GM12878 (cell line): ENCODE data around the gene C19orf12. TPM values are rescaled to one million over a fixed set of nuclear protein-coding genes. Genes with fewer than 3 reads are reported as not detected.

Experiments used
- ATAC-seq: fragments of 200-7000 bp; cut with Tn5 transposase; 3 replicates; pipeline ENCODE4 v1.9.1; 2020; ENCODE audit warnings: mild to moderate bottlenecking, moderate library complexity
- BruUV-seq: library from RNA; stranded (reverse); fragments of 400-500 nt; replicated peaks from 2 replicates; lab custom pipeline; 2021; lab: Mats Ljungman, UMichigan
- CTCF ChIA-PET: fragments of 300-600 bp; sonication (Branson Sonifier 250); formaldehyde crosslinking; extraction: SDS; loops from one replicate; lab custom pipeline; 2021; ENCODE audit warnings: inconsistent platforms; lab: Yijun Ruan, JAX
- POLR2A ChIA-PET: fragments of 350-600 bp; formaldehyde crosslinking; extraction: SDS; loops from one replicate; lab custom pipeline; 2021; ENCODE audit warnings: inconsistent platforms; lab: Charles Lee
- RAD21 ChIA-PET: fragments of 300-600 bp; sonication (Branson Sonifier 250); formaldehyde crosslinking; loops from one replicate; lab custom pipeline; 2023; ENCODE audit warnings: antibody characterized with exemption; ENCODE audit not compliant: unreplicated experiment; lab: Charles Lee
- SMC1A ChIA-PET: fragments of 300-600 bp; sonication (Branson Sonifier 250); formaldehyde crosslinking; loops from one replicate; lab custom pipeline; 2023; ENCODE audit not compliant: unreplicated experiment, uncharacterized antibody; lab: Charles Lee
- DNase-seq: peaks from one replicate; pipeline ENCODE4 v3.0.0-alpha.2; 2011; ENCODE audit warnings: low read depth, low spot score
- FAIRE-seq: peaks from 3 replicates; lab custom pipeline; 2011; peaks lifted over from hg19 to GRCh38; lab: Jason Lieb, UNC
- H2AFZ ChIP-seq: 2 replicates; pipeline ENCODE4 v1.6.0; 2011; ENCODE audit warnings: low read depth, low read length, control low read depth; ENCODE audit not compliant: control insufficient read depth
- H3K27ac ChIP-seq: 2 replicates; pipeline ENCODE4 v1.5.1; 2011; ENCODE audit warnings: control low read depth; ENCODE audit not compliant: control insufficient read depth, insufficient read depth
- H3K27me3 ChIP-seq, 2 experiments: replicated peaks in 1 of 2; 2 replicates each; pipeline versions ENCODE4 v1.6.0 to v1.6.1; 2011; ENCODE audit warnings: low read length in 1 of 2; ENCODE audit not compliant: control insufficient read depth in 2 of 2, insufficient read depth in 2 of 2
- H3K36me3 ChIP-seq, 2 experiments: 2 replicates each; pipeline ENCODE4 v1.5.1; 2011; ENCODE audit warnings: low read length in 1 of 2; ENCODE audit not compliant: control insufficient read depth in 2 of 2, insufficient read depth in 2 of 2
- H3K4me1 ChIP-seq: 2 replicates; pipeline ENCODE4 v1.6.1; 2011; ENCODE audit warnings: mild to moderate bottlenecking, low read length, moderate library complexity, mixed read lengths; ENCODE audit not compliant: control insufficient read depth, insufficient read depth
- H3K4me2 ChIP-seq: 2 replicates; pipeline ENCODE4 v1.6.0; 2011; ENCODE audit warnings: control low read depth; ENCODE audit not compliant: control insufficient read depth, insufficient read depth
- H3K4me3 ChIP-seq: fragments of 200-600 bp; sonication (generic); 2 replicates; pipeline ENCODE4 v1.5.1; 2016
- H3K79me2 ChIP-seq: 2 replicates; pipeline ENCODE4 v1.6.0; 2011; ENCODE audit warnings: low read length; ENCODE audit not compliant: control insufficient read depth, insufficient read depth
- H3K9ac ChIP-seq: 2 replicates; pipeline ENCODE4 v1.8.0; 2011; ENCODE audit warnings: low read length, control low read depth, mixed read lengths; ENCODE audit not compliant: control insufficient read depth, insufficient read depth
- H3K9me3 ChIP-seq: replicated peaks from 3 replicates; pipeline ENCODE4 v1.5.1; 2011; ENCODE audit warnings: mild to moderate bottlenecking, low read length; ENCODE audit not compliant: control insufficient read depth, insufficient read depth
- H4K20me1 ChIP-seq: 2 replicates; pipeline ENCODE4 v1.6.0; 2011; ENCODE audit not compliant: control insufficient read depth, insufficient read depth
- CREM ChIP-seq: IDR thresholded peaks from 2 replicates; pipeline ENCODE4 v1.6.1; 2014; ENCODE audit warnings: antibody characterized with exemption, low read depth
- E4F1 ChIP-seq: fragments of 450-650 bp; IDR thresholded peaks from 2 replicates; pipeline ENCODE4 v1.6.1; 2018; ENCODE audit warnings: borderline replicate concordance, mild to moderate bottlenecking; ENCODE audit not compliant: partially characterized antibody
- MEF2B ChIP-seq: fragments of 450-650 bp; IDR thresholded peaks from 2 replicates; pipeline ENCODE4 v1.6.1; 2018; ENCODE audit warnings: mild to moderate bottlenecking, moderate library complexity; ENCODE audit not compliant: partially characterized antibody, poor library complexity, severe bottlenecking
- NR2F1 ChIP-seq: fragments of 450-650 bp; conservative IDR thresholded peaks from 2 replicates; pipeline ENCODE4 v1.6.1; 2017; ENCODE audit warnings: mild to moderate bottlenecking
- PAX5 ChIP-seq: IDR thresholded peaks from 2 replicates; pipeline ENCODE4 v1.6.1; 2011; ENCODE audit warnings: low read depth, low read length, borderline replicate concordance
- RB1 ChIP-seq: fragments of 450-650 bp; formaldehyde crosslinking; IDR thresholded peaks from 2 replicates; pipeline ENCODE4 v1.6.1; 2017; ENCODE audit warnings: mild to moderate bottlenecking, borderline replicate concordance
- WGBS: methylation state at CpG from one replicate; pipeline ENCODE4 v1.1.6; 2016; ENCODE audit warnings: low lambda C conversion rate; ENCODE audit not compliant: insufficient replicate concordance, insufficient coverage; ENCODE audit errors: missing lambda C conversion rate; 5-methylcytosine and 5-hydroxymethylcytosine counted together
- in situ Hi-C: fragments of 300-500 bp; cut with MboI; formaldehyde crosslinking; loops from 9 replicates; pipeline ENCODE4 v1.14.3; 2018; ENCODE audit warnings: mixed read lengths
- intact Hi-C: fragments of 100-400 bp; cut with micrococcal nuclease; formaldehyde crosslinking; loops from one replicate; pipeline ENCODE4 v1.14.2; 2022; ENCODE audit not compliant: unreplicated experiment
- polyA plus RNA-seq, 11 experiments: library from polyadenylated mRNA; depleted of rRNA in 4 of 11; unstranded in 6 of 11; stranded (reverse) in 5 of 11; fragments of >200 nt; fragmentation: Nextera tagmentation in 4 of 11; fragmentation: Illumina TruSeq in 1 of 11; extraction: Ambion mirVana in 4 of 11; extraction: Trizol in 1 of 11; gene quantifications; 1 replicate in 1 of 11; 2 replicates in 10 of 11; pipeline versions ENCODE4 v1.2.1 to v1.2.3, GENCODE V29; 2011 to 2016; ENCODE audit warnings: inconsistent platforms in 2 of 11, missing spikeins in 2 of 11, low read depth in 1 of 11
- total RNA-seq, 4 experiments: library from RNA; depleted of rRNA in 3 of 4; stranded (reverse); fragments of >200 nt in 3 of 4; fragmentation: Illumina TruSeq in 1 of 4; extraction: Trizol in 1 of 4; gene quantifications; 2 replicates each; pipeline versions ENCODE4 v1.2.1 to v1.2.3, GENCODE V29; 2013 to 2021

Gene C19orf12
- total and polyA plus RNA-seq, 10 of the 15 experiments (the other 5 are each of a cell fraction or from before 2014, with no cell fraction given) = 2.3 to 23.5 (median 20.3) TPM

DNA sequence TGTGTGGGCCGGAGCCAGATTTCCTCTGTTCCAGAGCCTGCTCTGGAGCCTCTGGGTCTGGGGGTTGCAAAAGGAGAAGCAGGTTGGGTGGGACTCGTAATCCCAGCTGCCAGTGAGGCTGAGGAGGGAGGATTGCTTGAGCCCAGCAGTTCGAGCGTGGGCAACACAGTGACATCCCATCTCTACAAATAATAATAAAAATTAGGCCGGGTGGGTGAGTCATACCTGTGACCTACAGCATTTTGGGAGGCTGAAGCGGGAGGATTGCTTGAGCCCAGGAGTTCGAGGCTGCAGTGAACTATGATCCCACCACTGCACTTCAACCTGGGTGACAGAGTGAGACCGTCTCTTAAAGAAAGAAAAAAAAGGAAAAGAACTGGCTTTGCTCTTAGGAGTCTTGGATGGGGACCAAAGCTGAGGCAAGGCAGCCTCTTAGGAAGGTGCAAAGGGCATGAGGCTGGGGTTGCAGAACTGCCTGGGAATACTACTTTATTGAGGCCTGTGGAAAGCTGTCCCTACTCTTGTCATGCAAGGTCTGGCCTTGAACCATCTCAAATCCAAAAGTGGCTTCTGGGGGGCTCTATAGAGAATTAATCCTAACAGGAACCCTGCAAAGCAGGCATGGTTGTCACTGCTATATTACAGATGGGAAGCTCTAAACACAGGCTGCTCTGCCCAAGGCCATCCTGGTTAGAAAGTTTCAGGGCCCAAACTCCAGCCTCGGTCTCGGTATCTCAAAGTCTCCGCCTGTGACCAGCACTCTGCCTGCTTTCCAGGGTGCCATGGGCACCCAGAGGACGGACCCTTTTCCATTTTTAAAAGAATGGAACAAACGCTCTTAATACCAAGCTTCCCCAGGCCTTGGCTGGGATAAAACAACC lies 880 bp upstream of the C19orf12 start:
- 10% methylated on average over 13 of the region's 13 CpGs for WGBS
- Histone ChIP-seq H3K4me1 (peaks cover 11% of the 10 kb centered on the region), H4K20me1 (no peaks in the 10 kb centered on the region), H3K9ac (peak overlapping the region; percentile 75), H3K4me2 (peak overlapping the region; percentile 91), H3K9me3 (no peaks in the 10 kb centered on the region), H3K27ac (peak overlapping the region; percentile 79), H3K36me3 (no peaks in the 10 kb centered on the region), H3K27me3 (no peaks in the 10 kb centered on the region), H3K79me2 (peaks cover 29% of the 10 kb centered on the region), H2AFZ (peak overlapping the region; percentile 51), H3K4me3 (peak overlapping the region; percentile 66)
- TSS peak; percentile 91 for BruUV-seq
- ChIA-PET CTCF (interaction anchor here (0.6 to 9.5 kb wide), 35 partner anchors 7 to 950 kb away, joined by 3 to 237 read pairs (median 4); partner anchors contain the start of genes PLEKHF1 and POP4), SMC1A (interaction anchor here (0.7 to 4.2 kb wide), 23 partner anchors 9 to 248 kb away, joined by 3 to 59 read pairs (median 4); partner anchors contain the start of genes PLEKHF1 and POP4), RAD21 (interaction anchor here (0.6 to 6.4 kb wide), 27 partner anchors 9 to 172 kb away, joined by 3 to 78 read pairs (median 4); partner anchors contain the start of genes PLEKHF1 and POP4), POLR2A (interaction anchor here (0.5 to 3.3 kb wide), 9 partner anchors 12 to 127 kb away, joined by 3 to 17 read pairs (median 6); partner anchors contain the start of genes PLEKHF1 and POP4)
- peak; percentile 85 for FAIRE-seq
- in situ Hi-C loops (loop anchor here (10.0 to 25.0 kb wide), 2 partner anchors 111 to 504 kb away; partner anchors contain the start of genes POP4 and UQCRFS1), intact Hi-C loops (loop anchor here (1.0 to 2.0 kb wide), 4 partner anchors 22 to 110 kb away; partner anchors contain the start of genes PLEKHF1 and POP4)
- no peak for TF ChIP-seq PAX5
- TF ChIP-seq MEF2B = no peak
- 0 out of 2 replicates have a peak, but pooled peaks have one; percentile 1 for TF ChIP-seq CREM
- no peak for TF ChIP-seq E4F1
- TF ChIP-seq NR2F1 = 0 out of 2 replicates have a peak, but pooled peaks have one; percentile 6
- TF ChIP-seq RB1 = 0 out of 2 replicates have a peak, but pooled peaks have one; percentile 2
- peak; percentile 31 for ATAC-seq
- no peak for DNase-seq
